ENCODE measurements around the gene ARHGAP40.
"Not testable (repeated sequence)": the region's sequence is repeated elsewhere in the genome, so short reads cannot be mapped to it uniquely, and the experiment has no call there.

The ARHGAP40 gene

GRCh38 chr20:38588303-38588702 lies 13.3 kb upstream of the ARHGAP40 start:
- DNase-seq (ENCODE audit: low read depth in 3 of 3) = no peak

- no peak for DNase-seq (ENCODE audit: low read depth in 3 of 3)
These were observed 12.3 kb upstream of the ARHGAP40 start for GRCh38 chr20:38589351-38589750.

DNA sequence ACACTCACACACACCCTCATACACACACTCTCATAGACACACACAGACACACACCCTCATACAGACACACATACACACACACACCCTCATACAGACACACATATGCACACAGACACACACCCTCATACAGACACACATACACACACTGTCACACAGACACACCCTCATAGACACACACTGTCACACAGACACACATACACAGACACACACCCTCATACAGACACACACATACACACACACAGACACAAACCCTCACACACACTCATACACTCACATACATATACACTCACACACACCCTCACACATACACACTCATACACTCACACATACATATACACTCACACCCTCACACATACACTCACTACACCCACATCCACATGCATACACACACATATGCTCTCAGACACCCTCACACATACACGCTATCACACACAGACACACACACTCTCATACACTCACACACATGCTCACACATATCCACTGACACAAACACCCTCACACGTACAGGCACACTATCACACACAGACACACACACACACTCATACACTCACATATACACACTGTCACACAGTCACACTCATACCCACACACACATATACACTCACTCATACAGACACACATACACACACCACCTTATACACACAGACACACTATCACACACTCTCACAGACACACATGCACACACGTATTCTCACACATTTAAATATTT lies 11.5 kb upstream of the ARHGAP40 start:
- DNase-seq (ENCODE audit: low read depth in 3 of 3) = no peak

DNA sequence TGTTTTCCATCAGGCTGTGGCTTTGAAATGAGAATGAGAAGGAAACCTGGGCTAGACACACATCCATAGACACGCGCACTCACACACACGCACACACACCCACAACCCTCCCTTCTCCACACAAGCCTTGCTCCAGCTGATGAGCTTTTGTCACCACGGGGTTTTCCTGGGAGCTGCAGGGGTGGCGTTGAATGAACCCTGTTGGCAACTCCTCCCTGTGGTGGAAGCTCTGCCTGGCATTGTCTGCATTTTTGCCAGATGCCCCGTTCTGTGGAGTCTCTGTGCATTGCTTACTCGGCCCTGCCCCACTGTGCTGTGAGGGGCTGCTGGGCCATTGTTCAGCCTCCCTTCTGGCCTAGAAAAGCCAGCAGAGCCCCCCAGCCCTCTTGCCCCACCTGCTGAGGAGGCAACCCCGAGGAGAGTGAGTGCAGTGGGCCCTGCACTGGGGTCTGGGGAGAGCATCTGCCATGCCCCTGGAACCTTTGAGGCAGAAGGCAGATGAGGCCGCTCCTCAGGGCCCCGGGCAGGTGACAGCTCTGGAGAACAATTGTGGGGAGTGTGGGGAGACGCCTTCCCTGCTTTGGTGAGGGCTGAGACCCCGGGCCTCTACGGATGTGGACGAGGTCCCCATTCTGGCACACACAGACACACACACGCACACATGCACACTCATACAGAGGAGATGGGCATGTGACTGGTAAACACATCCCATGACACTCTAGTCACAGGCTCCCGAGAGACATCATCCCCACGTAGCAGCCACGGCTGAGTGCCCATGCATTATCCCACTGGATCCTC lies 10.7 kb upstream of the ARHGAP40 start:
- DNase-seq (ENCODE audit: low read depth in 3 of 3) = no peak

GRCh38 chr20:38591474-38592410 lies 9.9 kb upstream of the ARHGAP40 start:
- DNase-seq (ENCODE audit: low read depth in 3 of 3) = no peak

- not testable (repeated sequence) for DNase-seq (ENCODE audit: low read depth in 3 of 3)
These were observed 9.2 kb upstream of the ARHGAP40 start for GRCh38 chr20:38592411-38592790.

GRCh38 chr20:38594281-38594680 lies 7.3 kb upstream of the ARHGAP40 start:
- not testable (repeated sequence) for DNase-seq (ENCODE audit: low read depth in 3 of 3)

GRCh38 chr20:38595886-38596285 lies 5.7 kb upstream of the ARHGAP40 start:
- DNase-seq (ENCODE audit: low read depth in 3 of 3) = not testable (repeated sequence)

DNA sequence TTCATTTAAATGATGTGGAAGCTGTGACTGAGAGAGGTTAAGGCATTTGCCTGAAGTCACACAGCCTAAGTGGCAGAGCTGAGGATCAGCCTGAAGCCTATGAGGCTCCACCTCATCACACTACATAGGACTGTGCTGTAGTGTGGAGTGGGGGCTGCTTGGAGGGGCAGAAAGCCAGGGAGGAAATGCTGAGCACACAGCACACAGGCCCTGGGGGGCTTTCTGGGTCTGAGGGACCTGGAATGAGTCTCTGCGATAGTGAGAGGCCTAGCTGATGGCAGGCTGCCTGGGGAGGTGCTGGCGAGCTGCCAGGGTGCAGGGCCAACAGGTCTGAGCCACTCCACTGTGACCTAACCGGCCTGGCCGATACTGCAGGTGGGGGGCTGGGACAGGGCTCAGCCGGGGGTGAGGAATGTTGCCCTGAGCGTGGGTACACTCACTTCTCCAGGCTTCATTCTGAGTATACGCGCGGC lies 2.2 kb upstream of the ARHGAP40 start:
- no peak for DNase-seq (ENCODE audit: low read depth in 3 of 3)

DNA sequence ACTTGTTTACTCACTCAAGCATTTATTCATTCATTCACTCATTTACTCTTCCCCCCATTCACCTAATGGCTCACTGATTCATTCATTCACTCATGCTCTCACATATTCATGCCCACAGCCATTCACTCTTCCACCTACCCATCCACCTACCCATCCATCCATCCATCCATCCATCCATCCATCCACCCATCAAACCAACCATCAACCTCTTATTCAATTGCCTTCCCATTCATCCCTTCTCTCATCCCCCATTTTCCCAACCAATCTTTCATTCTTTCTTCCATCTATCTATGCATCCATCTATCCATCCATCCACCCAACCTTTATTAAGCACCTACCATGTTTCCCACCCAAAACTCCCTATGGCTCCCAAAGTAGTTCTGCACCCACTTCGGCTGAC lies 1.6 kb upstream of the ARHGAP40 start:
- DNase-seq (ENCODE audit: low read depth in 3 of 3) = no peak

GRCh38 chr20:38602185-38602581 lies 574 bp downstream of the ARHGAP40 start:
- DNase-seq (ENCODE audit: low read depth in 3 of 3) = no peak

- DNase-seq (ENCODE audit: low read depth in 3 of 3) = no peak
These were observed 1.7 kb downstream of the ARHGAP40 start for GRCh38 chr20:38603286-38603685.

DNA sequence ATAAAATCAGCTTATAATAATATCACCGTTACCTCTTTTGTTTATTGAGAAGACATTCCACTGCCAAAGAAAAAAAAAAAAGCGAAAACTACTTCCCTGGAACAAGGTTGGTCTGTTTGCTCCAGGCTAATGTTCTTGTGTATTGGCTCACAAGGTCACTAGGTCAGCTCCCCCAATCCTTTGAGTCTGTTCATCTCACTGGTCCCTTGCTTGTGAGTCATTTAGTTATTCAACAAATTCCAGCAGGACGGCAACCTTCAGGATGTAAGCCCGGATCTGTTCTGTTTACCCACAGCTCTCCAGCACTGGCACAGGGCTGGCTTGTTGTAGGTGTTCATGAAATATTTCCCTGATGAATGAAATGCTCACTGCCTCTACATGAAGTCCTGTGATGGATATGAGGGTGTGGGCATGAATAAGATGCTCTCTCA lies 3.3 kb downstream of the ARHGAP40 start:
- no peak for DNase-seq (ENCODE audit: low read depth in 3 of 3)

GRCh38 chr20:38607351-38607750 lies 5.7 kb downstream of the ARHGAP40 start:
- no peak for DNase-seq (ENCODE audit: low read depth in 3 of 3)

- DNase-seq (ENCODE audit: low read depth in 3 of 3) = no peak
These were observed 6.6 kb downstream of the ARHGAP40 start for GRCh38 chr20:38608188-38608587.

GRCh38 chr20:38609815-38610214 lies 8.2 kb downstream of the ARHGAP40 start:
- DNase-seq (ENCODE audit: low read depth in 3 of 3) = no peak

DNA sequence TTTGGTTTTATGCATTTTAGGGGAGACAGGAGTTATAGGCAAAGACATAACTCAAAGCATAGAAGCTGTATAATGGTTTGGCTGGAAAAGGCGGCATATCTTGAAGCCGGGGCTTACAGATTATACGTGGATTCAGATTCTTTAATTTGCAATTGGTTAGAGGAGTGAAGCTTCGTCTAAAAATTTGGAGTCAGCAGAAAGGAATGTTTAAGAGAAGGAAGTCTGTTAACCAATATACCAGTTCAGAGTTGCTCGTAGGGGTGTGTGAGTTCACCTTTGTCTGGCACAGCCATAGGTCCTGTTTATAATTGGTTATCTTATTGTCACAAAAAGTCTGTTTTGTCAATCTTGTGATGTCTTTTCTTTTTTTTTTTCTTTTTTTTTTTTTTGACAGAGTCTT lies 8.9 kb downstream of the ARHGAP40 start:
- no peak for DNase-seq (ENCODE audit: low read depth in 3 of 3)

DNA sequence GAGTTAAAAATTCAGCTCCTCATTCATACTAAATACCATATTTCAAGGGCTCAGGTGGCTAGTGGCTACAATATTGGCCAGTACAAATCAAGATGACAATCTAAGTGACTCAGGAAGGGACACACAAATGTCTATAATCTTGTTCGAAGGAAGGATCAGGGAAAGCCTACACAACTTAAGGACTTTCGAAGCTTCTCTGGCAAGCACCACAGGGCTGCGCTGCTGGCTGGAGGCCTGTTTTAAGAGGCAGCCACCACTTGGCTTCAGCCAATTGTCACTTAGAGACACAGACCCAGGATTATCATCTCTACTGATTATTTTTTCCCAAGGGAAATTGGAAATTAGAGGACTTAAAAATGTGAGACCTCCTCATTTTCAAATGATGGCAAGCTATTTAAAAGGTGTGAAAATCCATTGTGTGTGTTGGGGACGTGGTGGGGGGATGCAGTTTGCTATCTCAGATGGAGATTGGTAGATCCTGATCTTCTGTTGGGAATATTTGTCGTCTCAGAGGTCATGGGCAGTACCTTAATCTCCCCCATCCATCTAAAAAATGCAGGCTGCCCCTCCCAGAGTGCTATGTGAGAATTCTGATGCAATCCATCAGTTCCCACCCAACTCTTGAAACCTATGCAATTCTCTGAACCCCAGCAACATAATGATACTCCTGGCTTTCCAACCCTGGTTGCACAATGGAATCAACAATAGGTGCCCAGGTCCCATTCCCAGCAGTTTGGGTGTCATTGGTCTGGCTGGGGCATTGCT lies 11.3 kb downstream of the ARHGAP40 start:
- no peak for DNase-seq (ENCODE audit: low read depth in 3 of 3)

DNA sequence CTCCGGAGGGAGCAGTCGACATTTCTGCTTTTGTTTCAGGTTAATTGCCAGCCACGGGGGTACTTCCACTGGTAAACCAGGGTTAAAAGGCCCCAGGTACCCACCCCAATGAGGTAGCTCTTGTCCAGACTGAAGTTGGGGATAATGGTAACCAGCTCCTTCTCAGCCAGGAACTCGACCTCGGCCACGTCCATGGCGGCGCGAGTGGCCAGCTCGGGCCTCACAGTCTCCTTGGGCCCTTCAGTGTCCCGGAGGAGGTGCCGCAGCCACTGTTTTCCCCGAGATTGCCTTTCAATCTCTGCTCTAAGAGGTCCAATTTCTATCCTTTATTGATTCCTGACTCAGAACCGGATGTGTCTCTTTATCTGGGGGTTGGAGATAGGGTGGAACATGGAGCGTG lies 13.7 kb downstream of the ARHGAP40 start:
- DNase-seq (ENCODE audit: low read depth in 3 of 3) = no peak

DNA sequence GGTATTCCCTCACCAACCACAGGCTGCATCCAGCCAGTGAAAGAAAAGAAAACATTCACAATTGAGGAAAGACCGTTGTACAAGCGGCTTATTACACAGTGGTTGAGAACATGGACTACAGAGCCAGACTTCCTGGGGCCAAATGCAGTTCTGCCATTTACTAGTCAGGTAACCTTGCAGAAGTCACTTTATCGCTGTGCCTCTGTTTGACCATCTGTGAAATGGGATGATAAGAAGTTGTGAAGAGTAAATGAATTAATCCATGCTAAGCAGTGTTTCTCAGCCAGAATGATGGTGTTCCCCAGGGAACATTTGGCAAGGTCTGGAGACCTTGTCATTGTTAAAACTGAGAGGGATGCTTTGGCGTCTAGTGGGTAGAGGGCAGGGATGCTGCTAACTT lies 14.8 kb downstream of the ARHGAP40 start:
- no peak for DNase-seq (ENCODE audit: low read depth in 3 of 3)
